Tibial artery (tissue), 4 donors: ENCODE results near the gene KDSR.

Source experiments
- DNase-seq, 2 donors: peaks; one replicate each; pipeline ENCODE4 v3.0.0-alpha.2; 2019
- H3K27ac ChIP-seq, 2 donors: fragments of 200-600 bp; sonication (generic) in 1 of 2; 1 replicate in 1 of 2; 2 replicates in 1 of 2; pipeline ENCODE4 v1.5.1; 2018 to 2019; ENCODE audit warnings: mild to moderate bottlenecking in 1 of 2
- H3K27me3 ChIP-seq, 2 donors: fragments of 200-600 bp; sonication (generic) in 1 of 2; one replicate each; pipeline versions ENCODE4 v1.5.1 to v1.6.0; 2016 to 2019
- H3K36me3 ChIP-seq, 3 donors: fragments of 200-600 bp; sonication (generic) in 2 of 3; one replicate each; pipeline ENCODE4 v1.5.1; 2016 to 2019; ENCODE audit warnings: mild to moderate bottlenecking in 2 of 3
- H3K4me1 ChIP-seq, 4 donors: fragments of 200-600 bp; sonication (generic) in 2 of 4; 1 replicate in 3 of 4; 2 replicates in 1 of 4; pipeline ENCODE4 v1.5.1; 2016 to 2019
- H3K4me3 ChIP-seq, 2 donors: fragments of 200-600 bp; sonication (generic) in 1 of 2; 1 replicate in 1 of 2; 2 replicates in 1 of 2; pipeline ENCODE4 v1.5.1; 2018 to 2019; ENCODE audit warnings: mild to moderate bottlenecking in 2 of 2
- H3K9me3 ChIP-seq, 3 donors: fragments of 200-600 bp; sonication (generic) in 1 of 3; one replicate each; pipeline ENCODE4 v1.5.1; 2016 to 2019
- intact Hi-C: fragments of 100-400 bp; cut with DNase I; formaldehyde crosslinking; loops from one replicate; pipeline ENCODE4 v1.15.0; 2023; ENCODE audit warnings: low total_unique reads
- TF ChIP-seq, protein P1 (sequence below), 2 experiments: fragments of 200-600 bp in 1 of 2; fragments of 450-650 bp in 1 of 2; IDR thresholded peaks; one replicate each; pipeline ENCODE4 v1.5.1; 2017 to 2019; ENCODE audit warnings: antibody characterized with exemption in 2 of 2, mild to moderate bottlenecking in 1 of 2, moderate library complexity in 1 of 2

The KDSR gene

DNA sequence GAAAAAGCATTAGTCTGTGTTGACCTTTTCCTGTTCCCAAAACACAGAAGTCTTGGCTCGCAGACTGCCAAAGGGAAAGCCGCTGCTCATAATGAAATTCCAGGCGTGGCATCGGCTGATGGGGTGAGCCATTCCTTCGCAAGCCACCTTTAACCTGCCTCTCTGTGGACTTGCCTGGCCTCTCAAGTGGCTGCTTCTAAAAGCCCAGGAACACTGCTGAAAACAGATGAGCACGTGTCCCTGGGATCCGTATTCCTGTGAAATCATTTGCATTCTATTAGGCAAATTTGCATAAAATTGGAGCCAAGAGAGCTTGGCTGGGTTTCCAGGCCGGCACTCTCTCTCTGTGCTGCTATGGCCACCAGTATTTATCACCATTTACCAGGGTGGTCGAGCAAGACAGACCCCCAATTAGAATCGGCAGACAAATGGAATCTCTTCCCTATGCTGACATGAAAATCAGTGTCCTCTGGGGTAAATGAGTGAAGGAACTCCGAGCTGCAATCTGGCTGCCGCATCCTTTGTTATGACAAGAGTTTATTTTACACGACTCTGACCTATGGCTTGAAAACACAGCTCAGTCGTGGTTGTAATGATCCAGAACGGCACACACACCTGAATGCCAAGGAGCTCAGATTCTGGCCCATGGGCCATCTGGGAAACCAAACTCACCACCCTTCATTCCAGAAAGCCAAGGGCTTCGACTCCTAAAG lies 69.2 kb downstream of the KDSR start:
- Histone ChIP-seq H3K9me3 (no peaks in the 10 kb centered on the region), H3K4me3 (no peak overlapping the region), H3K27ac (no peak overlapping the region), H3K4me1 (peaks cover 0 to 61% (median 38%) of the 10 kb centered on the region in 4 donors), H3K27me3 (no peaks in the 10 kb centered on the region), H3K36me3 (no peaks in the 10 kb centered on the region)
- intact Hi-C loops, result no loop called here
- no peak for DNase-seq
- TF ChIP-seq, protein P1, sequence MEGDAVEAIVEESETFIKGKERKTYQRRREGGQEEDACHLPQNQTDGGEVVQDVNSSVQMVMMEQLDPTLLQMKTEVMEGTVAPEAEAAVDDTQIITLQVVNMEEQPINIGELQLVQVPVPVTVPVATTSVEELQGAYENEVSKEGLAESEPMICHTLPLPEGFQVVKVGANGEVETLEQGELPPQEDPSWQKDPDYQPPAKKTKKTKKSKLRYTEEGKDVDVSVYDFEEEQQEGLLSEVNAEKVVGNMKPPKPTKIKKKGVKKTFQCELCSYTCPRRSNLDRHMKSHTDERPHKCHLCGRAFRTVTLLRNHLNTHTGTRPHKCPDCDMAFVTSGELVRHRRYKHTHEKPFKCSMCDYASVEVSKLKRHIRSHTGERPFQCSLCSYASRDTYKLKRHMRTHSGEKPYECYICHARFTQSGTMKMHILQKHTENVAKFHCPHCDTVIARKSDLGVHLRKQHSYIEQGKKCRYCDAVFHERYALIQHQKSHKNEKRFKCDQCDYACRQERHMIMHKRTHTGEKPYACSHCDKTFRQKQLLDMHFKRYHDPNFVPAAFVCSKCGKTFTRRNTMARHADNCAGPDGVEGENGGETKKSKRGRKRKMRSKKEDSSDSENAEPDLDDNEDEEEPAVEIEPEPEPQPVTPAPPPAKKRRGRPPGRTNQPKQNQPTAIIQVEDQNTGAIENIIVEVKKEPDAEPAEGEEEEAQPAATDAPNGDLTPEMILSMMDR (IDR thresholded peaks at IDR 0.05), result no peak

DNA sequence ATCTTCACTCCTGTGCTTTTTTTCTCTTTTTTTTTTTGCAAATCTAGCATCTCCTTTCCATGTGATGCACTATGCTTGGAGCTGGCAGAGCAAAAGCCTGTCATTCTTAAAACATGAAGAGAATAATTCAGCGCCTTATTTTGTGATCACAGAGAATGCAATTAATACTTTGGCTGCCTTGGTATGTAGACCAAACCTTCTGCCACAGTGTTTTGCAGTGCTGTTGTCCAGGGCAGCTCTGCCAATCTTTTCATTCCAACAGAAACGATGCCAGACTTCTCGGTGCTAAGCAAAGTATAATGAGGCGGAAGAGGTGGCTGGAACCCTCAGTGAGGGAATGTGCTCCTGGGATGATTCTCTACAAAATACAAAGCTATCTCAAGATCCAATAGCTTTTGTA lies 73.1 kb downstream of the KDSR start:
- Histone ChIP-seq H3K27ac (peak overlapping the region in 1 of 2 donors; percentile 17), H3K9me3 (no peaks in the 10 kb centered on the region), H3K4me3 (no peak overlapping the region), H3K27me3 (no peaks in the 10 kb centered on the region), H3K4me1 (peaks cover 0 to 58% (median 25%) of the 10 kb centered on the region in 4 donors), H3K36me3 (no peaks in the 10 kb centered on the region)
- DNase-seq, result no peak
- TF ChIP-seq, protein P1 (IDR thresholded peaks at IDR 0.05), result no peak
- intact Hi-C loops, result no loop called here

- no peak overlapping the region for H3K4me3 ChIP-seq
- no peaks in the 10 kb centered on the region for H3K9me3 ChIP-seq
- intact Hi-C loops, result no loop called here
- peaks cover 0 to 61% (median 29%) of the 10 kb centered on the region in 4 donors for H3K4me1 ChIP-seq
- TF ChIP-seq, protein P1 (IDR thresholded peaks at IDR 0.05), result no peak
- no peaks in the 10 kb centered on the region for H3K27me3 ChIP-seq
- DNase-seq, result no peak
- H3K36me3 ChIP-seq, result no peaks in the 10 kb centered on the region
- peak overlapping the region in 1 of 2 donors; percentile 17 for H3K27ac ChIP-seq
These were observed 73.9 kb downstream of the KDSR start for GRCh38 chr18:63292831-63293683.

DNA sequence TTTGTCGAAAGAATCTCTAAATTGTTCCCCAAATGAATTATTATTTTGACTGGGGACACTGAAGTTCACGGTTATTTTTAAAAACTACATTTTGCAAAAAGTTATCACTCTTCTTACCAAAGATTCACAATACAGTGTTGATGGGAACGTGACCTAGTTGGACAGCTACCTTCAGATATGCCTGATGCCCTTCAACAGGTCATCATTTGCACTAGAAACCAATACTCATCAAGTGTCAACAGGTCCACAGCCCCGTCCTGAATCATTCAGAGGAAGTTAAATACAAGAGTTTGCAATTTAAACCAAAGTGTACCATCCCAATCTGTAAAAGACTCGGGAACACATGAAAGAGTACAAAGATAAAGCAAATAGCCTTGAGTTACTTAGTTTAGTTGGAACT lies 75.7 kb downstream of the KDSR start:
- Histone ChIP-seq H3K36me3 (no peaks in the 10 kb centered on the region), H3K27me3 (no peaks in the 10 kb centered on the region), H3K4me1 (peaks cover 0 to 72% (median 29%) of the 10 kb centered on the region in 4 donors), H3K4me3 (no peak overlapping the region), H3K27ac (peak overlapping the region in 1 of 2 donors; percentile 5), H3K9me3 (no peaks in the 10 kb centered on the region)
- DNase-seq, result no peak
- TF ChIP-seq, protein P1 (IDR thresholded peaks at IDR 0.05), result no peak
- intact Hi-C loops, result no loop called here

DNA sequence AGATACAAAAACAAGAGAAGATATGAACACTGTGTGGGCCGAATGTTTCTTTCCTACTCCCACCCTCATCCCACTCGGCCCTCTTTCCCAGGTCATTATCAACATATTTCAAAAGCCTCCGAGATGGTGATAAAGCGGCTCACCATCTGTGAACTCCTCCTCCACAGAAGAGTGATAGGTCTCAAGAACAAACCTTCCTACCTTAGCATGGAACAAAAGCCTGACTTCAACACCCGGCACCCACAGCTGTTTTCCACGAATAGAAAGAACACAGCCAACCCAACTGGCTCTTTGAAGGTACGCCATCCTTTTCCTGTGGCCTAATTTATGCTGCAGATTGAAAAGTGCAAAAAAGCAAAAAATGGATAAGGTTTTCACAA lies 76.2 kb downstream of the KDSR start:
- Histone ChIP-seq H3K4me3 (no peak overlapping the region), H3K4me1 (peaks cover 0 to 72% (median 29%) of the 10 kb centered on the region in 4 donors), H3K27me3 (no peaks in the 10 kb centered on the region), H3K9me3 (no peaks in the 10 kb centered on the region), H3K36me3 (no peaks in the 10 kb centered on the region), H3K27ac (no peak overlapping the region)
- TF ChIP-seq, protein P1 (IDR thresholded peaks at IDR 0.05), result no peak
- DNase-seq, result no peak
- intact Hi-C loops, result no loop called here
